Measurements from ENCODE around the gene MS4A4E. TPM values are rescaled to one million over a fixed set of nuclear protein-coding genes. Genes with fewer than 3 reads are reported as not detected.

Gene MS4A4E
- total RNA-seq, 2 donors from 2014 or later = 0.31 TPM; not detected in 1

- Histone ChIP-seq H3K9me3 (ENCODE audit: control insufficient read depth, low read length) (peaks cover 18% of the 10 kb centered on the region), H3K4me1 (ENCODE audit: control insufficient read depth, insufficient read depth, low read length) (no peaks in the 10 kb centered on the region), H3K4me3 (ENCODE audit: low read length) (no peak overlapping the region), H3K9ac (ENCODE audit: extremely low read depth, low read length, poor library complexity, severe bottlenecking) (no peak overlapping the region), H3K27me3 (ENCODE audit: control insufficient read depth, insufficient read depth, low read length, poor library complexity, severe bottlenecking) (no peaks in the 10 kb centered on the region), H3K36me3 (ENCODE audit: control insufficient read depth, insufficient read depth, low read length) (no peaks in the 10 kb centered on the region), H3K27ac (ENCODE audit: low read depth, low read length) (no peak overlapping the region)
- 88 to 96% methylated on average over 4 of the region's 4 CpGs for WGBS, 2 experiments (ENCODE audit: insufficient coverage in 1 of 2, insufficient read length in 1 of 2)
- no peak for TF ChIP-seq CTCF (conservative IDR thresholded peaks at IDR 0.05)
- DNase-seq = no peak
- H3K36me3 Mint-ChIP-seq (ENCODE audit: low read depth) = no peaks in the 10 kb centered on the region
- H3K27ac Mint-ChIP-seq = no peak overlapping the region
- H3K4me3 Mint-ChIP-seq = no peak overlapping the region
- H3K9me3 Mint-ChIP-seq = peaks cover 7% of the 10 kb centered on the region
- H3K27me3 Mint-ChIP-seq (ENCODE audit: insufficient read depth) = no peaks in the 10 kb centered on the region
- no peaks in the 10 kb centered on the region for H3K4me1 Mint-ChIP-seq
These were observed 20.5 kb upstream of the MS4A4E start for GRCh38 chr11:60263402-60263801.

DNA sequence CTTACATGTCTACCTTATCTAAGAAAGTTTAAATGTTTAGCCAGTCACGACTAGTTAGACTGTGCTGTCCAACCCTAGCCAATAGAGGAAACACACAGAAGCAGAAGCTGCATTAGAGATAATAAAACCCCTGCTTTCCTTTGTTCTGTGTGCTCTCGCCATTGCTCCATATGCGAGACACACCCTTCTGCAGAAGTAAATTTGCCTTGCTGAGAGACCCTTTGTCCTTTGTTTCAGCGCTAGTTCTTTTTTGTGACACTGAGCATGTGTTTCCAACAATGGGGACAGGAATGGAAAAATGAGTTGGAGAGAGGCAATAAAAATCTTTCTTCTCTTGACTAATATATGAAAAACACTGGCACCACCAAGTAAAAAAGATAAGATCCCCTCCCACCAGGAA is 18.1 kb upstream of the MS4A4E start:
- H3K36me3 ChIP-seq (ENCODE audit: control insufficient read depth, insufficient read depth, low read length) = no peaks in the 10 kb centered on the region
- H3K27ac ChIP-seq (ENCODE audit: low read depth, low read length) = no peak overlapping the region
- H3K27me3 ChIP-seq (ENCODE audit: control insufficient read depth, insufficient read depth, low read length, poor library complexity, severe bottlenecking) = no peaks in the 10 kb centered on the region
- 88 to 94% methylated on average over 3 to 4 of the region's 4 CpGs for WGBS, 2 experiments (ENCODE audit: insufficient coverage in 1 of 2, insufficient read length in 1 of 2)
- H3K36me3 Mint-ChIP-seq (ENCODE audit: low read depth) = no peaks in the 10 kb centered on the region
- no peak overlapping the region for H3K27ac Mint-ChIP-seq
- H3K4me1 ChIP-seq (ENCODE audit: control insufficient read depth, insufficient read depth, low read length) = no peaks in the 10 kb centered on the region
- no peaks in the 10 kb centered on the region for H3K4me1 Mint-ChIP-seq
- H3K9ac ChIP-seq (ENCODE audit: extremely low read depth, low read length, poor library complexity, severe bottlenecking) = no peak overlapping the region
- no peak for DNase-seq
- peaks cover 7% of the 10 kb centered on the region for H3K9me3 Mint-ChIP-seq
- H3K4me3 Mint-ChIP-seq = no peak overlapping the region
- no peak overlapping the region for H3K4me3 ChIP-seq (ENCODE audit: low read length)
- H3K9me3 ChIP-seq (ENCODE audit: control insufficient read depth, low read length) = peaks cover 18% of the 10 kb centered on the region
- TF ChIP-seq CTCF (conservative IDR thresholded peaks at IDR 0.05) = no peak
- no peaks in the 10 kb centered on the region for H3K27me3 Mint-ChIP-seq (ENCODE audit: insufficient read depth)

DNA sequence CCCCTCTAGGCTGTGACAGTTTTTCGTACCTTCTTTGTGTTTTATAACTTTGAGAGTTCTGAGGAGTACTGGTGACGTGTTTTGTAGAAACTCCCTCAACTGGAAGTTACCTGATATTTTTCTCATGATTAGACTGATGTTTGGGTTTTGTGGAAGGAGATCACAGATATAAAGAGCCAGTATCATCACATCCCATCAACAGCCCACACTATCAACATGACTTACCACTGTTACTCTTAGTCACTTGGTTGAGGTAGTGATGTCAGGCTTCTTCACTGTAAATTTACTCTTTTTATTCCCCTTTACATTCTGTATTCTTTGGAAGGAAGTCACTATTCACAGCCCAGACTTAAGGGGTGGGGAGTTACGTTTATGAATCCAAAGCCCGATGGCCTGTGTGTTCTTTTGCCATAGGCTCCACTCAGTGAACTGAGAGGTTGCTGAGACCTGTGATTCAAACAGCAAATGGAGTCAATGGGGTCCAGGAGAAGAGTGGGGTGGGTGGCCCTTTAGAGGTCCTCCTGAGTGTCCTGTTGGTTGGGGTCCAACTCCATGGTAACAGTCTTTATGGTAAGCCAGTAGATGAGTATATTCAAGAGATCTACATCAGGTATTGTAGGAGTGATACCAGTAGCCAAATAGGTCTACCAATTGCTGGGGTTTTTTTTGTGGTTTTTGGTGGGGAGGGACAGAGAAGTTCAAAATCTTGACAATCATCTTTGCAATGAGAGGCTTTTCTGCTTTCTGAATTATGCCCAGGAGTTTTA is 15.2 kb upstream of the MS4A4E start:
- TF ChIP-seq CTCF (conservative IDR thresholded peaks at IDR 0.05) = no peak
- Histone ChIP-seq H3K36me3 (ENCODE audit: control insufficient read depth, insufficient read depth, low read length) (no peaks in the 10 kb centered on the region), H3K4me3 (ENCODE audit: low read length) (no peak overlapping the region), H3K9ac (ENCODE audit: extremely low read depth, low read length, poor library complexity, severe bottlenecking) (no peak overlapping the region), H3K4me1 (ENCODE audit: control insufficient read depth, insufficient read depth, low read length) (no peaks in the 10 kb centered on the region), H3K9me3 (ENCODE audit: control insufficient read depth, low read length) (peaks cover 37% of the 10 kb centered on the region), H3K27ac (ENCODE audit: low read depth, low read length) (no peak overlapping the region), H3K27me3 (ENCODE audit: control insufficient read depth, insufficient read depth, low read length, poor library complexity, severe bottlenecking) (no peaks in the 10 kb centered on the region)
- Mint-ChIP-seq H3K36me3 (ENCODE audit: low read depth) (no peaks in the 10 kb centered on the region), H3K27ac (no peak overlapping the region), H3K9me3 (peaks cover 7% of the 10 kb centered on the region), H3K27me3 (ENCODE audit: insufficient read depth) (no peaks in the 10 kb centered on the region), H3K4me3 (no peak overlapping the region), H3K4me1 (no peaks in the 10 kb centered on the region)
- 90% methylated on average over 3 of the region's 4 CpGs; no CpG with 5 or more reads in 1 of the 2 experiments for WGBS, 2 experiments (ENCODE audit: insufficient coverage in 1 of 2, insufficient read length in 1 of 2)
- no peak for DNase-seq
